DOHH2 (cell line): Measurements from ENCODE around the gene SMPD4.
"Not testable (repeated sequence)": the region's sequence is repeated elsewhere in the genome, so short reads cannot be mapped to it uniquely, and the experiment has no call there.

Experiments used
- EZH2phosphoT487 ChIP-seq: fragments of 200-600 bp; sonication (generic); IDR thresholded peaks from 2 replicates; pipeline ENCODE4 v1.6.1; 2017; ENCODE audit warnings: borderline replicate concordance, mild to moderate bottlenecking, antibody characterized with exemption, low read length, moderate library complexity, mixed read lengths
- TF ChIP-seq, protein P1 (sequence below): fragments of 200-600 bp; sonication (generic); IDR thresholded peaks from one replicate; pipeline ENCODE4 v1.5.1; 2014; ENCODE audit warnings: antibody characterized with exemption, mild to moderate bottlenecking, low read depth, low read length; ENCODE audit not compliant: poor library complexity, severe bottlenecking

DNA sequence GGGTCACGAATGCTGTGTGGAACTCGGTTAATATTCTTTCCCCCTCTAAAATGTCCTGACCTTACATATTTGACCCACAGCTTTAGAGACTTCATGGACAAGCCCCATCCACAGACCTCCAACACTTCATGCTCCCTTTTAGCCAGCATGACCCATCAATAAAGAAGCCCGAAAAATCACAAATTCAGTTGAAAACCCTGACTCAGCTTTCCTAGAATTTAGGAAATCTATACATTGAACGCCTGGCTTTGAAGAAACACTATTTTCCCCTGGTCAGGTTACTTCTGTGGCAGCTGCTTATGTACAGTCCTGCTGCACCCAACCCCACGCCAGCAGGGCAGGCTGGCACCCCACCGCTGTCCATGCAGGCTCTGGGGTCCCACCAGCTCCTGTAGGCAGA is 9.9 kb upstream of the SMPD4 start:
- TF ChIP-seq, protein P1, sequence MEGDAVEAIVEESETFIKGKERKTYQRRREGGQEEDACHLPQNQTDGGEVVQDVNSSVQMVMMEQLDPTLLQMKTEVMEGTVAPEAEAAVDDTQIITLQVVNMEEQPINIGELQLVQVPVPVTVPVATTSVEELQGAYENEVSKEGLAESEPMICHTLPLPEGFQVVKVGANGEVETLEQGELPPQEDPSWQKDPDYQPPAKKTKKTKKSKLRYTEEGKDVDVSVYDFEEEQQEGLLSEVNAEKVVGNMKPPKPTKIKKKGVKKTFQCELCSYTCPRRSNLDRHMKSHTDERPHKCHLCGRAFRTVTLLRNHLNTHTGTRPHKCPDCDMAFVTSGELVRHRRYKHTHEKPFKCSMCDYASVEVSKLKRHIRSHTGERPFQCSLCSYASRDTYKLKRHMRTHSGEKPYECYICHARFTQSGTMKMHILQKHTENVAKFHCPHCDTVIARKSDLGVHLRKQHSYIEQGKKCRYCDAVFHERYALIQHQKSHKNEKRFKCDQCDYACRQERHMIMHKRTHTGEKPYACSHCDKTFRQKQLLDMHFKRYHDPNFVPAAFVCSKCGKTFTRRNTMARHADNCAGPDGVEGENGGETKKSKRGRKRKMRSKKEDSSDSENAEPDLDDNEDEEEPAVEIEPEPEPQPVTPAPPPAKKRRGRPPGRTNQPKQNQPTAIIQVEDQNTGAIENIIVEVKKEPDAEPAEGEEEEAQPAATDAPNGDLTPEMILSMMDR = not testable (repeated sequence)
- not testable (repeated sequence) for TF ChIP-seq EZH2phosphoT487
